H1 (cell line): Measurements from ENCODE around the gene CENPF. TPM values are rescaled to one million over a fixed set of nuclear protein-coding genes. Genes with fewer than 3 reads are reported as not detected.

Experiments
- PHF8 ChIP-seq: fragments of 200-600 bp; sonication (generic); conservative IDR thresholded peaks from 2 replicates; pipeline ENCODE4 v1.7.1; 2012; ENCODE audit warnings: low read depth, mild to moderate bottlenecking, inconsistent platforms, low read length, moderate library complexity
- polyA plus RNA-seq, 7 experiments: library from polyadenylated mRNA; depleted of rRNA in 3 of 7; stranded (reverse) in 5 of 7; unstranded in 2 of 7; fragments of >200 nt in 5 of 7; fragments of 200-250 nt in 2 of 7; gene quantifications; 1 replicate in 5 of 7; 2 replicates in 1 of 7; 4 replicates in 1 of 7; pipeline versions ENCODE4 v1.2.1 to v1.2.3, GENCODE V29; 2011 to 2013; ENCODE audit warnings: missing spikeins in 2 of 7, mixed read lengths in 2 of 7
- total RNA-seq: library from RNA; stranded (reverse); fragmentation: NEBNext Ultra II Directional; extraction: Animal tissue kit (Norgen Biotek cat#: 25700); gene quantifications from 2 replicates; pipeline ENCODE4 v1.2.1, GENCODE V29; 2021

Gene CENPF
- total and polyA plus RNA-seq, 2 of the 8 experiments (the other 6 are each of a cell fraction or from before 2014, with no cell fraction given), result 13.7 to 170 TPM

- no peak for TF ChIP-seq PHF8
Measured at GRCh38 chr1:214640431-214641213, 37.6 kb downstream of the CENPF start (continued).
